HepG2 (cell line): ENCODE data around the gene THOC5. TPM values are rescaled to one million over a fixed set of nuclear protein-coding genes. Genes with fewer than 3 reads are reported as not detected.

Source experiments
- BRD4 ChIP-seq: sonication (generic); formaldehyde crosslinking; IDR thresholded peaks from 2 replicates; pipeline ENCODE4 v1.4.0; 2020; ENCODE audit warnings: missing genetic modification reagents
- CEBPB ChIP-seq: IDR thresholded peaks from 2 replicates; pipeline ENCODE4 v1.6.1; 2011; ENCODE audit warnings: low read depth, low read length, improper control_type of control experiment, borderline replicate concordance
- CHCHD3 ChIP-seq: sonication (generic); formaldehyde crosslinking; IDR thresholded peaks from 2 replicates; pipeline ENCODE4 v1.8.0; 2022; ENCODE audit warnings: mild to moderate bottlenecking, missing genetic modification reagents, moderate library complexity
- DBP ChIP-seq: sonication (generic); formaldehyde crosslinking; IDR thresholded peaks from 2 replicates; pipeline ENCODE4 v1.4.0; 2020; ENCODE audit warnings: missing genetic modification reagents; ENCODE audit errors: not compliant biosample characterization
- HES4 ChIP-seq: sonication (generic); formaldehyde crosslinking; IDR thresholded peaks from 2 replicates; pipeline ENCODE4 v1.9.0; 2021; ENCODE audit warnings: mild to moderate bottlenecking, missing genetic modification reagents, borderline replicate concordance
- HNF4A ChIP-seq: sonication (generic); formaldehyde crosslinking; IDR thresholded peaks from 2 replicates; pipeline ENCODE4 v1.4.0; 2020; ENCODE audit warnings: missing genetic modification reagents
- HNRNPUL1 ChIP-seq: fragments of 200-400 bp; formaldehyde crosslinking; IDR thresholded peaks from 2 replicates; pipeline ENCODE4 v1.6.1; 2017; ENCODE audit warnings: low read depth, mild to moderate bottlenecking, low read length, moderate library complexity
- ISL2 ChIP-seq: sonication (generic); formaldehyde crosslinking; IDR thresholded peaks from 2 replicates; pipeline ENCODE4 v1.5.0; 2020; ENCODE audit warnings: missing genetic modification reagents
- KDM4B ChIP-seq: sonication (generic); formaldehyde crosslinking; IDR thresholded peaks from 2 replicates; pipeline ENCODE4 v1.4.0; 2020; ENCODE audit warnings: missing genetic modification reagents
- KLF16 ChIP-seq, 2 experiments: sonication (generic) in 1 of 2; formaldehyde crosslinking in 1 of 2; IDR thresholded peaks; 2 replicates each; pipeline versions ENCODE4 v1.6.1 to v1.8.0; 2016 to 2023; ENCODE audit warnings: missing genetic modification reagents in 2 of 2, missing compliant biosample characterization in 1 of 2
- MAFG ChIP-seq: sonication (generic); formaldehyde crosslinking; IDR thresholded peaks from 2 replicates; pipeline ENCODE4 v1.5.1; 2020; ENCODE audit warnings: mild to moderate bottlenecking, missing genetic modification reagents
- MBNL3 ChIP-seq: fragments of 250-450 bp; sonication (Bioruptor Pico); conservative IDR thresholded peaks from 2 replicates; pipeline ENCODE4 v1.8.0; 2022; ENCODE audit warnings: mild to moderate bottlenecking, inconsistent platforms
- MTERF4 ChIP-seq: sonication (generic); formaldehyde crosslinking; IDR thresholded peaks from 2 replicates; pipeline ENCODE4 v1.8.0; 2023; ENCODE audit warnings: mild to moderate bottlenecking, missing genetic modification reagents
- NR0B2 ChIP-seq: sonication (generic); formaldehyde crosslinking; IDR thresholded peaks from 2 replicates; pipeline ENCODE4 v1.4.0; 2020; ENCODE audit warnings: mild to moderate bottlenecking, missing genetic modification reagents
- POLR2AphosphoS2 ChIP-seq: IDR thresholded peaks from 2 replicates; pipeline ENCODE4 v1.6.1; 2011; ENCODE audit warnings: low read depth, low read length, improper control_type of control experiment
- SIX1 ChIP-seq: sonication (generic); formaldehyde crosslinking; IDR thresholded peaks from 2 replicates; pipeline ENCODE4 v1.4.0; 2020; ENCODE audit warnings: missing genetic modification reagents, borderline replicate concordance
- YEATS4 ChIP-seq: sonication (generic); formaldehyde crosslinking; IDR thresholded peaks from 2 replicates; pipeline ENCODE4 v1.4.0; 2020; ENCODE audit warnings: missing genetic modification reagents, borderline replicate concordance
- ZNF160 ChIP-seq: sonication (generic); formaldehyde crosslinking; IDR thresholded peaks from 2 replicates; pipeline ENCODE4 v1.8.0; 2022; ENCODE audit warnings: mild to moderate bottlenecking, inconsistent platforms, missing genetic modification reagents
- ZNF501 ChIP-seq: sonication (generic); formaldehyde crosslinking; IDR thresholded peaks from 2 replicates; pipeline ENCODE4 v1.5.1; 2020; ENCODE audit warnings: mild to moderate bottlenecking, moderate library complexity, missing genetic modification reagents
- ZNF768 ChIP-seq: sonication (generic); formaldehyde crosslinking; IDR thresholded peaks from 2 replicates; pipeline ENCODE4 v1.4.0; 2020; ENCODE audit warnings: missing genetic modification reagents
- ZNF773 ChIP-seq: sonication (generic); formaldehyde crosslinking; IDR thresholded peaks from 2 replicates; pipeline ENCODE4 v1.4.0; 2020; ENCODE audit warnings: missing genetic modification reagents, borderline replicate concordance
- ZSCAN22 ChIP-seq: sonication (generic); formaldehyde crosslinking; IDR thresholded peaks from 2 replicates; pipeline ENCODE4 v1.4.0; 2020; ENCODE audit warnings: mild to moderate bottlenecking, missing genetic modification reagents
- polyA plus RNA-seq, 8 experiments: library from polyadenylated mRNA; depleted of rRNA in 3 of 8; stranded (reverse) in 7 of 8; unstranded in 1 of 8; fragments of >200 nt; fragmentation: Illumina TruSeq in 4 of 8; extraction: Trizol in 4 of 8; gene quantifications; 2 replicates each; pipeline versions ENCODE4 v1.2.1 to v1.2.3, GENCODE V29; 2011 to 2016; ENCODE audit warnings: low read depth in 4 of 8, missing spikeins in 1 of 8, mixed read lengths in 1 of 8; ENCODE audit not compliant: insufficient read depth in 1 of 8
- total RNA-seq, 5 experiments: library from RNA; depleted of rRNA; stranded (reverse); fragments of >200 nt; fragmentation: Illumina TruSeq; extraction: Trizol; gene quantifications; 2 replicates each; pipeline ENCODE4 v1.2.3, GENCODE V29; 2016; ENCODE audit warnings: low read depth in 1 of 5
- TF ChIP-seq, protein P1 (sequence below): sonication (generic); formaldehyde crosslinking; IDR thresholded peaks from 2 replicates; pipeline ENCODE4 v1.5.1; 2020; ENCODE audit warnings: mild to moderate bottlenecking, moderate library complexity, missing genetic modification reagents
- TF ChIP-seq, protein P2 (sequence below): sonication (generic); formaldehyde crosslinking; IDR thresholded peaks from 2 replicates; pipeline ENCODE4 v1.4.0; 2020; ENCODE audit warnings: missing genetic modification reagents

The THOC5 gene
- total and polyA plus RNA-seq, 2 of the 13 experiments (the other 11 are each of a cell fraction or from before 2014, with no cell fraction given), result 45.8 to 46.7 TPM

DNA sequence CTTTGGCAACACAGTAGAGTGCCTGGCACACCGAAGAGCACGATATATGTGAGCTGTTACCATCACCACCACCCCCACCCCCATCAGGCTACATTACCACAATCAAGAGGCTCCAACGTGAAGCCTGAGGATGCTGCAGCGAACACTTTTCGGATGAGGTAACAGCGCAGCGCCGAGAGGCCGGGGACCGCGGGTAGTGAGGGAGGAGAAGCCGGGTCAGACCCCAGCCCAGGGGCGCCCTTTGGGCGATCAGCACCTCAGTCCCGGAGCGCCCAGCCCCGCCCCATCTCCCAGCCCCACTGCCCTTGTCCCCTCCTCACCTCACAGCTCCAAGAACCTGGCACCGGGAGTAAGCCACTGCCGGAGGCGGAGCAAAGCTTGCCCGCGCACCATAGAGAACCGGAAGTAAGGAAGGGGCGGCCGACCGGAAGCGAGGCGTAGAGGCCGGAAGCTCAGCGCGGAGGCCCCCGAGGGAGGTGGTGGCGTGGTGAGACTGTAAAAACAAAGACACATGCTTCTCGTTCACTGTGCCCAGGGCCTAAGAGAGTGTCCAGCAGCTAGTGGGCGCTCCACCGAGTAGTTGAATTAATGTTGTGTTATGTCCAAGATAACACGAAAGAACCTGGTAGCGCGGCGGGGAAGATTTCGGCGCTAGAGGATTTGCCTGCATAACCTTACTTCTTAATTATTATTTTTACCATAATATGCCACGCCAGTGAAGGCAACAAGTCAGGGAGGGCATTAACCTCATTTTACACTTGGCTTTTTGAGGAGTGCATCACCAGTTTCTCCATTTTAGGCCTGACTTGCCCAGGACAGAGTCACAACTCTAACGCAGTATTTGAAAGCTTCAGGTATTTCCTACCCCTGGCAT lies at the start of gene THOC5 (continued):
- TF ChIP-seq ZNF773 (no peak), POLR2AphosphoS2 (no peak; the same call in 1 of the 2 replicates), HNRNPUL1 (no peak), SIX1 (CRISPR knock-in tag) (no peak), DBP (CRISPR knock-in tag) (no peak), CEBPB (no peak), ZNF160 (CRISPR knock-in tag) (peak; percentile 87), KDM4B (peak; percentile 81; the same call in 1 of the 2 replicates), ISL2 (CRISPR knock-in tag) (peak; percentile 68; the same call in 1 of the 2 replicates), CHCHD3 (CRISPR knock-in tag) (no peak), ZNF768 (CRISPR knock-in tag) (peak; percentile 38; the same call in 1 of the 2 replicates), YEATS4 (CRISPR knock-in tag) (peak; percentile 93), BRD4 (CRISPR knock-in tag) (no peak; the same call in 1 of the 2 replicates), MBNL3 (CRISPR knock-in tag) (no peak), MTERF4 (CRISPR knock-in tag) (no peak), HNF4A (CRISPR knock-in tag) (peak; percentile 32; the same call in 1 of the 2 replicates), ZSCAN22 (CRISPR knock-in tag) (no peak), KLF16 (CRISPR knock-in tag; IDR thresholded peaks at IDR 0.05) (peak in 1 of 2 experiments; percentile 85; a peak in 1 of 4 replicates), NR0B2 (CRISPR knock-in tag) (peak; percentile 63; the same call in 1 of the 2 replicates), ZNF501 (CRISPR knock-in tag) (0 out of 2 replicates have a peak, but pooled peaks have one; percentile 46), HES4 (CRISPR knock-in tag) (0 out of 2 replicates have a peak, but pooled peaks have one; percentile 14), MAFG (CRISPR knock-in tag) (no peak)
- TF ChIP-seq, protein P1, sequence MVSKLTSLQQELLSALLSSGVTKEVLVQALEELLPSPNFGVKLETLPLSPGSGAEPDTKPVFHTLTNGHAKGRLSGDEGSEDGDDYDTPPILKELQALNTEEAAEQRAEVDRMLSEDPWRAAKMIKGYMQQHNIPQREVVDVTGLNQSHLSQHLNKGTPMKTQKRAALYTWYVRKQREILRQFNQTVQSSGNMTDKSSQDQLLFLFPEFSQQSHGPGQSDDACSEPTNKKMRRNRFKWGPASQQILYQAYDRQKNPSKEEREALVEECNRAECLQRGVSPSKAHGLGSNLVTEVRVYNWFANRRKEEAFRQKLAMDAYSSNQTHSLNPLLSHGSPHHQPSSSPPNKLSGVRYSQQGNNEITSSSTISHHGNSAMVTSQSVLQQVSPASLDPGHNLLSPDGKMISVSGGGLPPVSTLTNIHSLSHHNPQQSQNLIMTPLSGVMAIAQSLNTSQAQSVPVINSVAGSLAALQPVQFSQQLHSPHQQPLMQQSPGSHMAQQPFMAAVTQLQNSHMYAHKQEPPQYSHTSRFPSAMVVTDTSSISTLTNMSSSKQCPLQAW, result peak; percentile 73; the same call in 1 of the 2 replicates
- TF ChIP-seq, protein P2, sequence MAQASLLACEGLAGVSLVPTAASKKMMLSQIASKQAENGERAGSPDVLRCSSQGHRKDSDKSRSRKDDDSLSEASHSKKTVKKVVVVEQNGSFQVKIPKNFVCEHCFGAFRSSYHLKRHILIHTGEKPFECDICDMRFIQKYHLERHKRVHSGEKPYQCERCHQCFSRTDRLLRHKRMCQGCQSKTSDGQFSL (CRISPR knock-in tag), result no peak
- TF ChIP-seq, all 625 proteins: peak for 264
